Measurements from ENCODE around the gene SENP1. TPM values are rescaled to one million over a fixed set of nuclear protein-coding genes. Genes with fewer than 3 reads are reported as not detected.

SENP1 gene
- total RNA-seq, 1 experiment from 2014 or later, result 24.5 TPM

DNA sequence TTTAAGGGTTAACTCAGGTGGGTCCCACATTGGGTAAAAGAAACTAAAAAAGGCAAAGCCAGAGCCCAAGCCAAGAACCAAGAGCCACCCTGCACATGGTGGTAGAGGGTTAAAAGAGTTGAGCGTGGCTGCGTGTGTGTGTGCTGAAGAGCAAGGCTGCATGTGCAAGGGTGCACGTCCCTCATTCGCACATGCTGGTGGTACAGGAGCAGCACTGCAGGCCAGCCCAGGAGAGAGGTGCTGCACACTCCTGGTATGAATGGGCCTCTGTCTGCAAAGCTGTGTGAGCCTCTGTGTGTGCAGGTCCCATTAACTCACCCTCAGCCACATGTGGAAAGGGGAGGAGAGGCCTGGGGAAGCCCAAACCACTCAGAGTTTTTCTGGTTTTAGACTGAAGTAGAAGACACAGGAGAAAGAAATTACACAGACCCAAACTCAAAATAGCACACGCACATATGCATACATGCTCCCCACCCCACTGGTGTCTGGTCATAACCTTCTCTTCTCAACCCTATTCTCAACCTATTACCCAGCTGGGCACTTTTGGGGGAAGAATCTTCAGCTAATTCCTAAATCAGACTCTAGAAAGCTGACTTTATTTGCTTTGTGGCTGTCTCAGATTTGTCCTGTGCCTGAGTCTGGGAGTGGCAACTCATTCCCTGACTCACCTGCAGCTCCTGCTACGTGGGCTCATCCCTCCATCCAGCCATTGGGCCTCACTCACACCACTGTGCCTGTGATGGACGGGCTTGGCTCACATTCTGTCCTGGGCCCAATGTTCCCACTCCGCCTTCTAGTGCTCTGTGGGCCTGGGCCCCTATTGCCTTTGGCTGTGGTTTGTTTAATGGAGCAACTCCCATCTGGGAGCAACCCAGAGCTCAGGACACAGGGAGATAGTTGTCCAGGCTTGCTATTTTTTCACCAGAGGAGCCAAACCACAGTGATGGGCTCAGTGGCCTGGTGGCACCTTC, 70.8 kb downstream of the SENP1 start:
- no peak overlapping the region for H3K4me3 Mint-ChIP-seq (ENCODE audit: unreplicated experiment)
- H3K27ac Mint-ChIP-seq (ENCODE audit: low read depth, unreplicated experiment), result no peak overlapping the region
- CTCF ChIA-PET, result interaction anchor here (0.7 to 1.3 kb wide), 2 partner anchors 262 to 585 kb away, joined by 3 read pairs; partner anchors contain the start of gene SLC48A1
- POLR2A ChIA-PET, result interaction anchor here (0.5 to 0.6 kb wide), 2 partner anchors 82 to 560 kb away, joined by 3 read pairs; no protein-coding TSS in a partner anchor
- H3K36me3 Mint-ChIP-seq (ENCODE audit: insufficient read depth, unreplicated experiment), result no peaks in the 10 kb centered on the region
- no peaks in the 10 kb centered on the region for H3K4me1 Mint-ChIP-seq (ENCODE audit: insufficient read depth, unreplicated experiment)
- H3K27me3 Mint-ChIP-seq (ENCODE audit: insufficient read depth, unreplicated experiment), result no peaks in the 10 kb centered on the region
- intact Hi-C loops (cut with micrococcal nuclease), result no loop called here
- no peaks in the 10 kb centered on the region for H3K9me3 Mint-ChIP-seq (ENCODE audit: unreplicated experiment)
- DNase-seq (ENCODE audit: unreplicated experiment), result no peak
- no TSS peak for BruUV-seq (replicated peaks)
- TF ChIP-seq, protein P1, sequence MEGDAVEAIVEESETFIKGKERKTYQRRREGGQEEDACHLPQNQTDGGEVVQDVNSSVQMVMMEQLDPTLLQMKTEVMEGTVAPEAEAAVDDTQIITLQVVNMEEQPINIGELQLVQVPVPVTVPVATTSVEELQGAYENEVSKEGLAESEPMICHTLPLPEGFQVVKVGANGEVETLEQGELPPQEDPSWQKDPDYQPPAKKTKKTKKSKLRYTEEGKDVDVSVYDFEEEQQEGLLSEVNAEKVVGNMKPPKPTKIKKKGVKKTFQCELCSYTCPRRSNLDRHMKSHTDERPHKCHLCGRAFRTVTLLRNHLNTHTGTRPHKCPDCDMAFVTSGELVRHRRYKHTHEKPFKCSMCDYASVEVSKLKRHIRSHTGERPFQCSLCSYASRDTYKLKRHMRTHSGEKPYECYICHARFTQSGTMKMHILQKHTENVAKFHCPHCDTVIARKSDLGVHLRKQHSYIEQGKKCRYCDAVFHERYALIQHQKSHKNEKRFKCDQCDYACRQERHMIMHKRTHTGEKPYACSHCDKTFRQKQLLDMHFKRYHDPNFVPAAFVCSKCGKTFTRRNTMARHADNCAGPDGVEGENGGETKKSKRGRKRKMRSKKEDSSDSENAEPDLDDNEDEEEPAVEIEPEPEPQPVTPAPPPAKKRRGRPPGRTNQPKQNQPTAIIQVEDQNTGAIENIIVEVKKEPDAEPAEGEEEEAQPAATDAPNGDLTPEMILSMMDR (IDR thresholded peaks at IDR 0.05; ENCODE audit: unreplicated experiment), result no peak

- no peak overlapping the region for H3K4me3 Mint-ChIP-seq (ENCODE audit: unreplicated experiment)
- TF ChIP-seq, protein P1 (IDR thresholded peaks at IDR 0.05; ENCODE audit: unreplicated experiment), result no peak
- DNase-seq (ENCODE audit: unreplicated experiment), result no peak
- no peaks in the 10 kb centered on the region for H3K4me1 Mint-ChIP-seq (ENCODE audit: insufficient read depth, unreplicated experiment)
- H3K27me3 Mint-ChIP-seq (ENCODE audit: insufficient read depth, unreplicated experiment), result no peaks in the 10 kb centered on the region
- intact Hi-C loops (cut with micrococcal nuclease), result no loop called here
- H3K27ac Mint-ChIP-seq (ENCODE audit: low read depth, unreplicated experiment), result no peak overlapping the region
- BruUV-seq (replicated peaks), result no TSS peak
- ChIA-PET POLR2A (no interaction called here), CTCF (interaction anchor here (0.8 kb wide), 1 partner anchor 20 kb away, joined by 3 read pairs; no protein-coding TSS in a partner anchor)
- H3K36me3 Mint-ChIP-seq (ENCODE audit: insufficient read depth, unreplicated experiment), result no peaks in the 10 kb centered on the region
- no peaks in the 10 kb centered on the region for H3K9me3 Mint-ChIP-seq (ENCODE audit: unreplicated experiment)
These were observed 72.4 kb downstream of the SENP1 start for GRCh38 chr12:48033451-48033850.

GRCh38 chr12:48032597-48032996, 73.3 kb downstream of the SENP1 start:
- CTCF ChIA-PET, result no interaction called here

More at GRCh38 chr12:48032597-48032996, 73.3 kb downstream of the SENP1 start:
- Mint-ChIP-seq H3K27me3 (ENCODE audit: insufficient read depth, unreplicated experiment) (no peaks in the 10 kb centered on the region), H3K36me3 (ENCODE audit: insufficient read depth, unreplicated experiment) (no peaks in the 10 kb centered on the region), H3K9me3 (ENCODE audit: unreplicated experiment) (no peaks in the 10 kb centered on the region), H3K4me3 (ENCODE audit: unreplicated experiment) (no peak overlapping the region), H3K4me1 (ENCODE audit: insufficient read depth, unreplicated experiment) (no peaks in the 10 kb centered on the region), H3K27ac (ENCODE audit: low read depth, unreplicated experiment) (no peak overlapping the region)
- BruUV-seq (replicated peaks), result no TSS peak
- intact Hi-C loops (cut with micrococcal nuclease), result no loop called here
- POLR2A ChIA-PET, result no interaction called here
- DNase-seq (ENCODE audit: unreplicated experiment), result no peak
- TF ChIP-seq, protein P1 (IDR thresholded peaks at IDR 0.05; ENCODE audit: unreplicated experiment), result no peak

Data from MCF 10A (cell line).